ENCODE data around the gene HIGD1C.

GRCh38 chr12:50949801-50950302 is 2.5 kb upstream of the HIGD1C start:
- no peak for TF ChIP-seq POLR2AphosphoS5 (IDR thresholded peaks at IDR 0.05; ENCODE audit: low read depth)
- no peak for TF ChIP-seq CTCF (conservative IDR thresholded peaks at IDR 0.05; ENCODE audit: low read depth in 2 of 2)
